ENCODE results near the gene ZNRF3. TPM values are rescaled to one million over a fixed set of nuclear protein-coding genes. Genes with fewer than 3 reads are reported as not detected.

Gene ZNRF3
- polyA plus RNA-seq, 1 donor from 2014 or later: 2.9 TPM

DNA sequence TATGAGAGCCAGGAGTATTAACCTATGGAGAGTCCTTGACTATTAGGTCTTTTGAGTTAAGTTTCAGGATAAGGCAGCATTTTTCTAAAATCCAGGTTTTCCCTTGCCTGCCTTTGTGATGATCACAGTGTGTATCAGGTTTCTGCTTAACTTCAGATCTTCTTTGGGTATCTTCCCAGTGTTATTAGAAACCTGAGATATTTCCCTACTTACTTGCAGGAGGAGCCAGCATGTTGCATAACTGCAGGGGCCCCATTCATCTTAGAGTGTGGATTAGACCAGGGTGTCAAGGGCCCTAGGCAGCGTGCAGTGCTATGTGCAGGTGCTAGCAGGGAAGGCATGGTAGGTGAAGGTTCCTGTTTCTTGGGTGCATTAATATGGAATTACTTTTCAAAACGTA is 69.5 kb downstream of the ZNRF3 start:
- no peaks in the 10 kb centered on the region for H3K27me3 ChIP-seq (ENCODE audit: insufficient read depth, low read depth, low read length)
- H3K36me3 ChIP-seq (ENCODE audit: insufficient read depth, low read length): no peaks in the 10 kb centered on the region
- H3K4me3 ChIP-seq (ENCODE audit: low read length): no peak overlapping the region
- no peak overlapping the region for H3K9ac ChIP-seq (ENCODE audit: low read length)
- H3K4me2 ChIP-seq (ENCODE audit: low read length): no peak overlapping the region
- no peaks in the 10 kb centered on the region for H3K9me2 ChIP-seq (ENCODE audit: insufficient read depth, low read length)
- no peaks in the 10 kb centered on the region for H4K20me1 ChIP-seq (ENCODE audit: insufficient read depth)
- H3F3A ChIP-seq (ENCODE audit: insufficient read depth, low read length, poor library complexity, severe bottlenecking): no peaks in the 10 kb centered on the region
- no peak overlapping the region for H3K27ac ChIP-seq (ENCODE audit: low read length)
- H2AFZ ChIP-seq (ENCODE audit: low read depth, low read length): no peak overlapping the region
- peaks cover 13% of the 10 kb centered on the region for H3K79me2 ChIP-seq (replicated peaks; ENCODE audit: insufficient read depth, low read length)
- no peak for TF ChIP-seq EP300 (conservative IDR thresholded peaks at IDR 0.05; ENCODE audit: poor library complexity, severe bottlenecking)
- no peak for TF ChIP-seq RAD21 (conservative IDR thresholded peaks at IDR 0.05)
- TF ChIP-seq, protein P1, sequence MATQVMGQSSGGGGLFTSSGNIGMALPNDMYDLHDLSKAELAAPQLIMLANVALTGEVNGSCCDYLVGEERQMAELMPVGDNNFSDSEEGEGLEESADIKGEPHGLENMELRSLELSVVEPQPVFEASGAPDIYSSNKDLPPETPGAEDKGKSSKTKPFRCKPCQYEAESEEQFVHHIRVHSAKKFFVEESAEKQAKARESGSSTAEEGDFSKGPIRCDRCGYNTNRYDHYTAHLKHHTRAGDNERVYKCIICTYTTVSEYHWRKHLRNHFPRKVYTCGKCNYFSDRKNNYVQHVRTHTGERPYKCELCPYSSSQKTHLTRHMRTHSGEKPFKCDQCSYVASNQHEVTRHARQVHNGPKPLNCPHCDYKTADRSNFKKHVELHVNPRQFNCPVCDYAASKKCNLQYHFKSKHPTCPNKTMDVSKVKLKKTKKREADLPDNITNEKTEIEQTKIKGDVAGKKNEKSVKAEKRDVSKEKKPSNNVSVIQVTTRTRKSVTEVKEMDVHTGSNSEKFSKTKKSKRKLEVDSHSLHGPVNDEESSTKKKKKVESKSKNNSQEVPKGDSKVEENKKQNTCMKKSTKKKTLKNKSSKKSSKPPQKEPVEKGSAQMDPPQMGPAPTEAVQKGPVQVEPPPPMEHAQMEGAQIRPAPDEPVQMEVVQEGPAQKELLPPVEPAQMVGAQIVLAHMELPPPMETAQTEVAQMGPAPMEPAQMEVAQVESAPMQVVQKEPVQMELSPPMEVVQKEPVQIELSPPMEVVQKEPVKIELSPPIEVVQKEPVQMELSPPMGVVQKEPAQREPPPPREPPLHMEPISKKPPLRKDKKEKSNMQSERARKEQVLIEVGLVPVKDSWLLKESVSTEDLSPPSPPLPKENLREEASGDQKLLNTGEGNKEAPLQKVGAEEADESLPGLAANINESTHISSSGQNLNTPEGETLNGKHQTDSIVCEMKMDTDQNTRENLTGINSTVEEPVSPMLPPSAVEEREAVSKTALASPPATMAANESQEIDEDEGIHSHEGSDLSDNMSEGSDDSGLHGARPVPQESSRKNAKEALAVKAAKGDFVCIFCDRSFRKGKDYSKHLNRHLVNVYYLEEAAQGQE (IDR thresholded peaks at IDR 0.05; ENCODE audit: borderline replicate concordance): no peak
- no peak for TF ChIP-seq TAF1 (IDR thresholded peaks at IDR 0.05; ENCODE audit: low read depth)
- no peak for TF ChIP-seq EZH2 (IDR thresholded peaks at IDR 0.05; ENCODE audit: borderline replicate concordance, insufficient read depth, low read length, poor library complexity, severe bottlenecking)
- TF ChIP-seq SMC3 (conservative IDR thresholded peaks at IDR 0.05; ENCODE audit: poor library complexity): no peak
- TF ChIP-seq, protein P2, sequence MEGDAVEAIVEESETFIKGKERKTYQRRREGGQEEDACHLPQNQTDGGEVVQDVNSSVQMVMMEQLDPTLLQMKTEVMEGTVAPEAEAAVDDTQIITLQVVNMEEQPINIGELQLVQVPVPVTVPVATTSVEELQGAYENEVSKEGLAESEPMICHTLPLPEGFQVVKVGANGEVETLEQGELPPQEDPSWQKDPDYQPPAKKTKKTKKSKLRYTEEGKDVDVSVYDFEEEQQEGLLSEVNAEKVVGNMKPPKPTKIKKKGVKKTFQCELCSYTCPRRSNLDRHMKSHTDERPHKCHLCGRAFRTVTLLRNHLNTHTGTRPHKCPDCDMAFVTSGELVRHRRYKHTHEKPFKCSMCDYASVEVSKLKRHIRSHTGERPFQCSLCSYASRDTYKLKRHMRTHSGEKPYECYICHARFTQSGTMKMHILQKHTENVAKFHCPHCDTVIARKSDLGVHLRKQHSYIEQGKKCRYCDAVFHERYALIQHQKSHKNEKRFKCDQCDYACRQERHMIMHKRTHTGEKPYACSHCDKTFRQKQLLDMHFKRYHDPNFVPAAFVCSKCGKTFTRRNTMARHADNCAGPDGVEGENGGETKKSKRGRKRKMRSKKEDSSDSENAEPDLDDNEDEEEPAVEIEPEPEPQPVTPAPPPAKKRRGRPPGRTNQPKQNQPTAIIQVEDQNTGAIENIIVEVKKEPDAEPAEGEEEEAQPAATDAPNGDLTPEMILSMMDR (IDR thresholded peaks at IDR 0.05; ENCODE audit: poor library complexity, severe bottlenecking): no peak
- TF ChIP-seq POLR2AphosphoS5 (IDR thresholded peaks at IDR 0.05): no peak
- no peak for TF ChIP-seq MXI1 (conservative IDR thresholded peaks at IDR 0.05; ENCODE audit: poor library complexity, severe bottlenecking)
- H3K9me3 ChIP-seq (ENCODE audit: low read length): no peaks in the 10 kb centered on the region

DNA sequence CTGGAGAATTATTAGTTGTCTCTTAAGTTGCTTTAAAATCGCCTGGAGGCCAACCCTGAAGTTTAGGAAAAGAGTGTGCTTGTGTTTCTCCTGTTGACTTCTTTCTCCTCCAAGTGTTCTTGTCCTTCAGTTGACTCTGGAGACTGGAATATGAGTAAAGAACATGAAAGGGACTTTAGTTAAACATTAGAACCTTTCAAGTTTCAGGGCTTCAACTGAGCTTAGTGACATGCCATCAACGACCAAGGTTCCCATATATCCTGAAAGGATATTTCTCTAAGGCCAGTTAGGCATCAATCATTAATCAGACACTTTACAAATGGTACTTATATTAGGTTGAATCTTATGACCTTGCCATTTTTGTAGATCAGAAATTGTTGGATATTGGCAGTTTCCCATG is 70.0 kb downstream of the ZNRF3 start:
- TF ChIP-seq EZH2 (IDR thresholded peaks at IDR 0.05; ENCODE audit: borderline replicate concordance, insufficient read depth, low read length, poor library complexity, severe bottlenecking) (no peak), TAF1 (IDR thresholded peaks at IDR 0.05; ENCODE audit: low read depth) (no peak), RAD21 (conservative IDR thresholded peaks at IDR 0.05) (no peak), POLR2AphosphoS5 (IDR thresholded peaks at IDR 0.05) (no peak), SMC3 (conservative IDR thresholded peaks at IDR 0.05; ENCODE audit: poor library complexity) (no peak), EP300 (conservative IDR thresholded peaks at IDR 0.05; ENCODE audit: poor library complexity, severe bottlenecking) (no peak)
- TF ChIP-seq, protein P1 (IDR thresholded peaks at IDR 0.05; ENCODE audit: borderline replicate concordance): no peak
- TF ChIP-seq, protein P2 (IDR thresholded peaks at IDR 0.05; ENCODE audit: poor library complexity, severe bottlenecking): no peak
- Histone ChIP-seq H3K27ac (ENCODE audit: low read length) (no peak overlapping the region), H3K27me3 (ENCODE audit: insufficient read depth, low read depth, low read length) (no peaks in the 10 kb centered on the region), H3K9me3 (ENCODE audit: low read length) (no peaks in the 10 kb centered on the region), H3K79me2 (replicated peaks; ENCODE audit: insufficient read depth, low read length) (peaks cover 9% of the 10 kb centered on the region), H3F3A (ENCODE audit: insufficient read depth, low read length, poor library complexity, severe bottlenecking) (no peaks in the 10 kb centered on the region), H3K4me2 (ENCODE audit: low read length) (no peak overlapping the region), H3K4me3 (ENCODE audit: low read length) (no peak overlapping the region), H3K9ac (ENCODE audit: low read length) (no peak overlapping the region), H2AFZ (ENCODE audit: low read depth, low read length) (no peak overlapping the region), H4K20me1 (ENCODE audit: insufficient read depth) (no peaks in the 10 kb centered on the region), H3K36me3 (ENCODE audit: insufficient read depth, low read length) (no peaks in the 10 kb centered on the region), H3K9me2 (ENCODE audit: insufficient read depth, low read length) (no peaks in the 10 kb centered on the region)
